GM19240 (cell line): ENCODE measurements around the gene GHITM.

ENCODE experiments used
- DNase-seq: peaks from one replicate; pipeline ENCODE4 v3.0.0; 2011; ENCODE audit warnings: low spot score; ENCODE audit not compliant: insufficient read length

The GHITM gene

DNA sequence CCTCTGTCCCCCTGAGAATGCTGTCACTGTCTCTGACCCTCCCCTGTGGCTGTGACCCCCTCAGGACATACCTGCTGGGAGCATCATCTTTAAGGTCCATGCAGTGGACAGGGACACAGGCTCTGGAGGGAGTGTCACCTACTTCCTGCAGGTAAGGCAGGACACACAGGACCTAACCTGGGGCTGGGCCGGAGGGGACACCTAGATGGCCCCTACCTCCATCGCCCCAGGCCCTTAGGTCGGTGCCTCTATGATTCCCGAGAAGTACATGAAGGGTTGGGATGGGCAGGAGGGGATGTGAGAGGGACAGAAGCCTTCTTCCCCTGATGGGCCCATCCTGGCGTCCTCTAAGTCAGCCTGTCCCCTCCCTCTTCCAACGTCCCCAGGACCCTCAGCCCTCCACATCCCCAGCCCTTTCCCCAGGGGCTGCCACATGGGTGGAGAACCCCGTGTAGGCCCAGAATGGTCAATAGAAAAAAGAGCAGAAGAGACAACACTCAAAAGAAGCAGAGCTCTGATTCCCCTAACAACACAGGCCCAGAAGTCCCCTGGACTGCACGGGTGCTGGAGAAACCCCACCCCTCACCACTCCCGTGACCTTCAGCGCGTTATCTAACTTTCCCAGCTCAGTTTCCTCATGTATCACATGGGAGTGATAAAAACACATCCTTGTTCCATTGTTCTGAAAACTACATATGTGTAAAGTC is 61.4 kb downstream of the GHITM start:
- no peak for DNase-seq

DNA sequence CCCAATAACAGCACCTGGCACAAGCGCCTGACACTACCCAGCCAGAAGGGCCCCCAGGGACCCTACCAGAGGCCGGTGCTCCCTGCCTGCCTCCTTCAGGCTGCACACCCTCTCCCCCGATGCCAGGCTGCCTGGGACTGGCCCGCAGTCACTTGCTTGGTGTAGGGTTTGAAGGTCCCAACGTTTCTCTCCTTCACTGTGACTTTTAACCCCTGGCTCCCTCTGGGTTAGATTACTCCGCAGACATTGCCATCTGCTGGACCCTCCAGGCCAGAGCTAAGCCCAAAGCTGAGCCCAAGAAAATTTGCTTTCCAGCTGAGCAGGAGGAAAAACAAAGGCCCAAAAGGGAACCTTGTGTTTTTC is 61.9 kb downstream of the GHITM start:
- no peak for DNase-seq

DNA sequence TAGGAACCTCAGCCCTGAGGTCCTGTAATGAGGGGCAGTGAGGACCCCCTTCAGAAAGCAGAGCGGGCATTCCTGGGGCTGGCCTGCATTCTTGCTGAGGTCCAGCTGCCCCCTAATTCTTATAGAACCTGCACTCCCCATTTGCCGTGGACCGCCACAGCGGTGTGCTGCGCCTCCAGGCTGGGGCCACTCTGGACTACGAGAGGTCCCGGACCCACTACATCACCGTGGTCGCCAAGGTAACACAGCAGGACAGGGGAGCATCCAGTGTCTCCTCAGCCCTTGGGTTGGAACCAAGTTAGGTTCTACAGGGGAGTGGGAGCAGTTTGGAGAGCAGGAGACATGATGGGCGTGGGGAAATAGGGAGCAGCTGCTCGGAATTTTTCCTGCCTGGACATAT is 62.4 kb downstream of the GHITM start:
- no peak for DNase-seq

DNA sequence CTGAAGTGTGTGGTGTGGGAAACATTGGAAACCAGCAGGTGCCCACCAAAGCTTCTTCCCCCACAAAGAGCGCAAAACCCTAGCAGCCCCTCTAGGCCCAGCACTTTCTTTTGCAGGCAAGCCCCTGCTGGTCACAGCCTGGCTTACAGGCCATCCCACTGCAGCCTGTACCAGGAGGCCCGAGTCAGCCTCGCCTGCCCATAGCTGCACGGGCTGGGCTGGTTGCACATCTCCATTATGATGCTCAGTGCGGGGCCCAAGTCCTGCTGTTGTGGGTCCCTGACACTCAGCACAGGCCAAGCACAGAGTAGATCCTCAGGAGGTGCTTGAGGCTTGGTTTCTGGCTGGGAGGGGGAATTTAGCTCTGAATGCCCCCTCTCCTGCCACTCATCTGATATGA is 63.0 kb downstream of the GHITM start:
- no peak for DNase-seq
